Lower lobe of right lung (tissue), 2 donors: Measurements from ENCODE around the gene MFNG. TPM values are rescaled to one million over a fixed set of nuclear protein-coding genes. Genes with fewer than 3 reads are reported as not detected.
A peak's percentile ranks its signal among the peaks of the same experiment; 100 is the strongest.

Experiments used
- ATAC-seq, 2 donors: fragments of 200-7000 bp; cut with Tn5 transposase; one replicate each; pipeline ENCODE4 v1.9.1; 2020 to 2022; ENCODE audit warnings: mild to moderate bottlenecking in 2 of 2, moderate library complexity in 2 of 2
- DNase-seq: peaks from one replicate; pipeline ENCODE4 v3.0.0-alpha.2; 2020
- H3K27ac ChIP-seq: fragments of 200-600 bp; one replicate; pipeline ENCODE4 v1.8.0; 2022
- H3K27me3 ChIP-seq: fragments of 200-600 bp; one replicate; pipeline ENCODE4 v1.8.0; 2022; ENCODE audit warnings: low read depth
- H3K36me3 ChIP-seq: fragments of 200-600 bp; one replicate; pipeline ENCODE4 v1.8.0; 2022; ENCODE audit warnings: mild to moderate bottlenecking
- H3K4me1 ChIP-seq: fragments of 200-600 bp; one replicate; pipeline ENCODE4 v1.8.0; 2022
- H3K4me3 ChIP-seq: fragments of 200-600 bp; one replicate; pipeline ENCODE4 v1.8.0; 2022; ENCODE audit warnings: mild to moderate bottlenecking
- H3K9me3 ChIP-seq: fragments of 200-600 bp; one replicate; pipeline ENCODE4 v1.8.0; 2022
- CTCF ChIP-seq: fragments of 200-600 bp; IDR thresholded peaks from one replicate; pipeline ENCODE4 v1.8.0; 2022; ENCODE audit warnings: antibody characterized with exemption, mild to moderate bottlenecking
- intact Hi-C: fragments of 100-400 bp; cut with DNase I; formaldehyde crosslinking; loops from one replicate; pipeline ENCODE4 v1.11.0; 2022
- total RNA-seq: library from RNA; stranded (reverse); fragmentation: NEBNext Ultra II Directional; extraction: Animal tissue kit (Norgen Biotek cat#: 25700); gene quantifications from one replicate; pipeline ENCODE4 v1.2.1, GENCODE V29; 2021
- donor health status: DM: no; HTN: yes; CAD: no; lungs with severe emphysema.

MFNG gene
- total RNA-seq, 1 donor from 2014 or later = 71.0 TPM

- no peak overlapping the region for H3K27ac ChIP-seq
- H3K36me3 ChIP-seq = no peaks in the 10 kb centered on the region
- peaks cover 8% of the 10 kb centered on the region for H3K4me1 ChIP-seq
- no peaks in the 10 kb centered on the region for H3K27me3 ChIP-seq
- H3K9me3 ChIP-seq = no peaks in the 10 kb centered on the region
- ATAC-seq (peak; percentile 84 to 88), DNase-seq (peak; percentile 79)
- no peak overlapping the region for H3K4me3 ChIP-seq
- intact Hi-C loops = no loop called here
- peak; percentile 90 for TF ChIP-seq CTCF
These were observed 28.9 kb downstream of the MFNG start for GRCh38 chr22:37457093-37457893.

GRCh38 chr22:37456346-37456745, 29.8 kb downstream of the MFNG start:
- no peak overlapping the region for H3K4me3 ChIP-seq
- no peak for TF ChIP-seq CTCF
- no peak for DNase-seq
- H3K27me3 ChIP-seq = no peaks in the 10 kb centered on the region
- peaks cover 8% of the 10 kb centered on the region for H3K4me1 ChIP-seq
- intact Hi-C loops = no loop called here
- no peak for ATAC-seq
- H3K36me3 ChIP-seq = no peaks in the 10 kb centered on the region
- no peaks in the 10 kb centered on the region for H3K9me3 ChIP-seq
- no peak overlapping the region for H3K27ac ChIP-seq

GRCh38 chr22:37455896-37456295, 30.3 kb downstream of the MFNG start:
- H3K4me1 ChIP-seq = peaks cover 8% of the 10 kb centered on the region
- no peak overlapping the region for H3K4me3 ChIP-seq
- H3K27me3 ChIP-seq = no peaks in the 10 kb centered on the region
- intact Hi-C loops = no loop called here
- H3K9me3 ChIP-seq = no peaks in the 10 kb centered on the region
- H3K27ac ChIP-seq = no peak overlapping the region
- ATAC-seq = no peak
- DNase-seq = no peak
- no peaks in the 10 kb centered on the region for H3K36me3 ChIP-seq
- TF ChIP-seq CTCF = no peak

- Histone ChIP-seq H3K4me1 (peaks cover 8% of the 10 kb centered on the region), H3K27me3 (no peaks in the 10 kb centered on the region), H3K4me3 (no peak overlapping the region), H3K27ac (no peak overlapping the region), H3K36me3 (no peaks in the 10 kb centered on the region), H3K9me3 (no peaks in the 10 kb centered on the region)
- peak; percentile 59 for DNase-seq
- no peak for TF ChIP-seq CTCF
- intact Hi-C loops = no loop called here
- peak; percentile 74 to 84 for ATAC-seq
These were observed 31.1 kb downstream of the MFNG start for GRCh38 chr22:37454857-37455686.

- peaks cover 8% of the 10 kb centered on the region for H3K4me1 ChIP-seq
- peaks cover 8% of the 10 kb centered on the region for H3K27me3 ChIP-seq
- no peaks in the 10 kb centered on the region for H3K36me3 ChIP-seq
- TF ChIP-seq CTCF = no peak
- H3K4me3 ChIP-seq = no peak overlapping the region
- H3K9me3 ChIP-seq = no peaks in the 10 kb centered on the region
- ATAC-seq = no peak
- intact Hi-C loops = no loop called here
- H3K27ac ChIP-seq = no peak overlapping the region
- no peak for DNase-seq
These were observed 32.5 kb downstream of the MFNG start for GRCh38 chr22:37453696-37454095.
